ENCODE results near the gene RBM6. TPM values are rescaled to one million over a fixed set of nuclear protein-coding genes. Genes with fewer than 3 reads are reported as not detected.

RBM6 gene
- total RNA-seq: 100 to 1,000 TPM; 123 to 146 TPM

- TF ChIP-seq POLR2A (IDR thresholded peaks at IDR 0.05) (peak; percentile 84 to 95 (median 95)), CTCF (IDR thresholded peaks at IDR 0.05) (peak in 1 of 7 experiments; percentile 11)
Observed at GRCh38 chr3:49939858-49940666, at the start of gene RBM6. Gene RBM6 (plus strand): TSS chr3:49940150. CDS start chr3:49962642, 22,492 bp downstream.

GRCh38 chr3:49895791-49896190, 44.2 kb upstream of the RBM6 start:
- no peak for TF ChIP-seq POLR2A (IDR thresholded peaks at IDR 0.05)
- no peak for TF ChIP-seq CTCF (IDR thresholded peaks at IDR 0.05)
- H3K4me1 ChIP-seq: peaks cover 10% of the 10 kb centered on the region
- intact Hi-C loops (cut with DNase I): no loop called here
- H3K4me3 ChIP-seq: no peak overlapping the region
- H3K36me3 ChIP-seq (replicated peaks in 1 of 2; ENCODE audit: insufficient read depth in 1 of 2, low read depth in 2 of 2): no peaks in the 10 kb centered on the region
- WGBS, 2 donors: 91% methylated on average over 9 of the region's 9 CpGs; no CpG with 5 or more reads in 1 of the 2 donors
- H3K9me3 ChIP-seq: no peaks in the 10 kb centered on the region
- DNase-seq (no peak), ATAC-seq (no peak)
- no peak overlapping the region for H3K27ac ChIP-seq
- no peaks in the 10 kb centered on the region for H3K27me3 ChIP-seq

More at GRCh38 chr3:49939858-49940666, at the start of gene RBM6:
- no peaks in the 10 kb centered on the region for H3K36me3 ChIP-seq (replicated peaks in 1 of 2; ENCODE audit: insufficient read depth in 1 of 2, low read depth in 2 of 2)
- H3K9me3 ChIP-seq: no peaks in the 10 kb centered on the region
- H3K4me1 ChIP-seq: peaks cover 15% of the 10 kb centered on the region
- 0 to 3% methylated on average over 7 to 73 of the region's 74 CpGs for WGBS, 2 donors
- intact Hi-C loops (cut with DNase I): no loop called here
- ATAC-seq: peak; percentile 98
- H3K27me3 ChIP-seq: no peaks in the 10 kb centered on the region
- peak; percentile 97 to 98 (median 98) for DNase-seq
- H3K27ac ChIP-seq: peak within 1 kb of the TSS; percentile 86 to 97 (median 90)
- H3K4me3 ChIP-seq: peak within 1 kb of the TSS; percentile 72 to 87

GRCh38 chr3:49896345-49896744, 43.6 kb upstream of the RBM6 start:
- 79 to 90% methylated on average over 4 to 5 of the region's 5 CpGs for WGBS, 2 donors
- TF ChIP-seq CTCF (IDR thresholded peaks at IDR 0.05) (no peak), POLR2A (IDR thresholded peaks at IDR 0.05) (no peak)
- no peak for DNase-seq
- Histone ChIP-seq H3K4me3 (no peak overlapping the region), H3K9me3 (no peaks in the 10 kb centered on the region), H3K36me3 (replicated peaks in 1 of 2; ENCODE audit: insufficient read depth in 1 of 2, low read depth in 2 of 2) (no peaks in the 10 kb centered on the region), H3K27me3 (no peaks in the 10 kb centered on the region), H3K27ac (no peak overlapping the region), H3K4me1 (peaks cover 15% of the 10 kb centered on the region)
- ATAC-seq: no peak
- intact Hi-C loops (cut with DNase I): no loop called here

- TF ChIP-seq CTCF (IDR thresholded peaks at IDR 0.05): no peak
- no peak for TF ChIP-seq POLR2A (IDR thresholded peaks at IDR 0.05)
- H3K36me3 ChIP-seq (replicated peaks in 1 of 2; ENCODE audit: insufficient read depth in 1 of 2, low read depth in 2 of 2): no peaks in the 10 kb centered on the region
- no peaks in the 10 kb centered on the region for H3K9me3 ChIP-seq
- WGBS, 2 donors: 74% methylated on average over 6 of the region's 6 CpGs; no CpG with 5 or more reads in 1 of the 2 donors
- ATAC-seq (no peak), DNase-seq (no peak)
- no peak overlapping the region for H3K27ac ChIP-seq
- H3K27me3 ChIP-seq: no peaks in the 10 kb centered on the region
- intact Hi-C loops (cut with DNase I): no loop called here
- H3K4me1 ChIP-seq: peaks cover 38% of the 10 kb centered on the region
- no peak overlapping the region for H3K4me3 ChIP-seq
Observed at GRCh38 chr3:49898991-49899390, 41.0 kb upstream of the RBM6 start.

Measured in body of pancreas (tissue), 4 donors.